ENCODE results near the gene LNX2. TPM values are rescaled to one million over a fixed set of nuclear protein-coding genes. Genes with fewer than 3 reads are reported as not detected.

LNX2 gene
- total and polyA plus RNA-seq, 2 donors (not counting 1 experiment from before 2014, with no cell fraction given): 2.9 to 10.9 TPM

DNA sequence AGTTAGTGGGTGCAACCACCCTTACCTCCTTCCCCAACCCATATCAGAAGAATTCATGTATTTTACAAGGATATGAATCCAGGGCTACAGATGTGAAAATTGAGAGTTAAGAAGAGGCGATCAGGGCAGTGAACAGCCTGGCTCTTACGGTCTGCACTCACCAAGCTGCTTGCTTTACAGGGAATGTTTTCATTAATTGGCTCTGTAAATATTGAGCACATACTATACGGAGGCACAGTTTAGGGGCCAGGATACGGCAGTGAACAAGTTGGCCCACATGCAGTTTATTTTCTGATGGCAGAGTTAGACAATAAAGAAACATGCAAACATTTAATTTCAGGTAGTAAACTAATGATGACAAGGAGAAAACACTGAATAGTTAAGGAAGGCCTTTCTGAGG lies 7.8 kb upstream of the LNX2 start:
- CTCF ChIA-PET: no interaction called here
- Histone ChIP-seq H3K27me3 (replicated peaks in 1 of 4; ENCODE audit: control extremely low read depth in 1 of 4, control insufficient read depth in 3 of 4, insufficient read depth in 4 of 4, low read length in 3 of 4) (no peaks in the 10 kb centered on the region), H3K9me3 (ENCODE audit: control extremely low read depth in 1 of 3, control insufficient read depth in 2 of 3, insufficient read depth in 1 of 3, low read length in 2 of 3) (no peaks in the 10 kb centered on the region), H3K27ac (ENCODE audit: low read length in 2 of 2) (no peak overlapping the region), H3K4me3 (ENCODE audit: control extremely low read depth in 1 of 5, extremely low read depth in 1 of 5, insufficient read depth in 1 of 5, low read depth in 2 of 5, low read length in 4 of 5) (no peak overlapping the region), H3K36me3 (replicated peaks in 1 of 2; ENCODE audit: control extremely low read depth in 1 of 2, control insufficient read depth in 1 of 2, extremely low read depth in 1 of 2, insufficient read depth in 2 of 2, low read length in 1 of 2) (peaks cover 17 to 38% of the 10 kb centered on the region in 2 experiments), H3K79me2 (ENCODE audit: control insufficient read depth, insufficient read depth, low read length) (peaks cover 96% of the 10 kb centered on the region), H3K4me1 (ENCODE audit: control insufficient read depth in 2 of 2, insufficient read depth in 2 of 2, low read length in 2 of 2) (peaks cover 3% of the 10 kb centered on the region in 2 donors), H3K4me2 (replicated peaks; ENCODE audit: low read depth, low read length, poor library complexity, severe bottlenecking) (no peak overlapping the region), H3K9ac (ENCODE audit: low read length) (no peak overlapping the region), H4K20me1 (ENCODE audit: control insufficient read depth, insufficient read depth, low read length, poor library complexity, severe bottlenecking) (peaks cover 76% of the 10 kb centered on the region), H2AFZ (ENCODE audit: insufficient read depth, low read depth, low read length, poor library complexity, severe bottlenecking) (no peak overlapping the region)
- DNase-seq: no peak
- no peaks in the 10 kb centered on the region for H3K9me3 Mint-ChIP-seq (ENCODE audit: insufficient read depth)
- H3K27me3 Mint-ChIP-seq: no peaks in the 10 kb centered on the region
- peaks cover 46% of the 10 kb centered on the region for H3K4me1 Mint-ChIP-seq
- H3K27ac Mint-ChIP-seq: no peak overlapping the region
- intact Hi-C loops (cut with micrococcal nuclease): loop anchor here (10.0 kb wide), 2 partner anchors 93 to 643 kb away; no protein-coding TSS in a partner anchor
- no peak overlapping the region for H3K4me3 Mint-ChIP-seq
- no peak for TF ChIP-seq EZH2 (IDR thresholded peaks at IDR 0.05; ENCODE audit: borderline replicate concordance, insufficient read depth, low read depth, low read length, poor library complexity, severe bottlenecking)
- TF ChIP-seq, protein P1, sequence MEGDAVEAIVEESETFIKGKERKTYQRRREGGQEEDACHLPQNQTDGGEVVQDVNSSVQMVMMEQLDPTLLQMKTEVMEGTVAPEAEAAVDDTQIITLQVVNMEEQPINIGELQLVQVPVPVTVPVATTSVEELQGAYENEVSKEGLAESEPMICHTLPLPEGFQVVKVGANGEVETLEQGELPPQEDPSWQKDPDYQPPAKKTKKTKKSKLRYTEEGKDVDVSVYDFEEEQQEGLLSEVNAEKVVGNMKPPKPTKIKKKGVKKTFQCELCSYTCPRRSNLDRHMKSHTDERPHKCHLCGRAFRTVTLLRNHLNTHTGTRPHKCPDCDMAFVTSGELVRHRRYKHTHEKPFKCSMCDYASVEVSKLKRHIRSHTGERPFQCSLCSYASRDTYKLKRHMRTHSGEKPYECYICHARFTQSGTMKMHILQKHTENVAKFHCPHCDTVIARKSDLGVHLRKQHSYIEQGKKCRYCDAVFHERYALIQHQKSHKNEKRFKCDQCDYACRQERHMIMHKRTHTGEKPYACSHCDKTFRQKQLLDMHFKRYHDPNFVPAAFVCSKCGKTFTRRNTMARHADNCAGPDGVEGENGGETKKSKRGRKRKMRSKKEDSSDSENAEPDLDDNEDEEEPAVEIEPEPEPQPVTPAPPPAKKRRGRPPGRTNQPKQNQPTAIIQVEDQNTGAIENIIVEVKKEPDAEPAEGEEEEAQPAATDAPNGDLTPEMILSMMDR (IDR thresholded peaks at IDR 0.05): no peak
- WGBS (ENCODE audit: insufficient coverage): 100% methylated on average over 2 of the region's 4 CpGs
- POLR2A ChIA-PET: interaction anchor here (0.7 kb wide), 1 partner anchor 383 kb away, joined by 3 read pairs; no protein-coding TSS in a partner anchor
- ATAC-seq (ENCODE audit: low read depth): no peak

DNA sequence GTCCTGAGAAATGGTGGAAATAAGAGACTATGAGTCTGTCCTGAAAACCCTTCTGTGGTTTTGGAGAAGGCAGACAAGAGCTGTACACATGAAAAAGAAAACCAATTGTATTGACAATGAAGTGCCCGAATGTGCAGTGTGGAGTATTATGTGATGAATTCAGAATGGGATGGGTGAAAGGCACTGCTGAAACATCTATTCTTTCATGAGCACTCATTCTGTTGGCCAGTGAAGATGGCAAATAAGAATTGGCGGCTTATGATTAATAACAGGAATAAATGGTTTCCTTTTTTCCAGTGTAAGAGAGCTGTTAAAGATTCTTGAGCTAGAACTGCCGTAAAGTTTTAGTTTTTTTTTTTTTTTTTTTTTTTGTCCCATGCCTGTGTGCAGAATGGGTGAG lies 7.1 kb upstream of the LNX2 start:
- intact Hi-C loops (cut with micrococcal nuclease): loop anchor here (10.0 kb wide), 2 partner anchors 93 to 643 kb away; no protein-coding TSS in a partner anchor
- CTCF ChIA-PET: no interaction called here

More for the DNA sequence above, 7.1 kb upstream of the LNX2 start:
- no peaks in the 10 kb centered on the region for H3K9me3 Mint-ChIP-seq (ENCODE audit: insufficient read depth)
- no peaks in the 10 kb centered on the region for H3K27me3 Mint-ChIP-seq
- Histone ChIP-seq H3K36me3 (replicated peaks in 1 of 2; ENCODE audit: control extremely low read depth in 1 of 2, control insufficient read depth in 1 of 2, extremely low read depth in 1 of 2, insufficient read depth in 2 of 2, low read length in 1 of 2) (peaks cover 17 to 36% of the 10 kb centered on the region in 2 experiments), H3K79me2 (ENCODE audit: control insufficient read depth, insufficient read depth, low read length) (peaks cover 96% of the 10 kb centered on the region), H4K20me1 (ENCODE audit: control insufficient read depth, insufficient read depth, low read length, poor library complexity, severe bottlenecking) (peaks cover 83% of the 10 kb centered on the region), H3K4me3 (ENCODE audit: control extremely low read depth in 1 of 5, extremely low read depth in 1 of 5, insufficient read depth in 1 of 5, low read depth in 2 of 5, low read length in 4 of 5) (no peak overlapping the region), H3K27ac (ENCODE audit: low read length in 2 of 2) (no peak overlapping the region), H3K4me2 (replicated peaks; ENCODE audit: low read depth, low read length, poor library complexity, severe bottlenecking) (no peak overlapping the region), H3K4me1 (ENCODE audit: control insufficient read depth in 2 of 2, insufficient read depth in 2 of 2, low read length in 2 of 2) (peaks cover 10% of the 10 kb centered on the region in 2 donors), H3K9ac (ENCODE audit: low read length) (no peak overlapping the region), H2AFZ (ENCODE audit: insufficient read depth, low read depth, low read length, poor library complexity, severe bottlenecking) (no peak overlapping the region), H3K27me3 (replicated peaks in 1 of 4; ENCODE audit: control extremely low read depth in 1 of 4, control insufficient read depth in 3 of 4, insufficient read depth in 4 of 4, low read length in 3 of 4) (no peaks in the 10 kb centered on the region), H3K9me3 (ENCODE audit: control extremely low read depth in 1 of 3, control insufficient read depth in 2 of 3, insufficient read depth in 1 of 3, low read length in 2 of 3) (no peaks in the 10 kb centered on the region)
- ATAC-seq (ENCODE audit: low read depth): no peak
- H3K4me1 Mint-ChIP-seq: peaks cover 52% of the 10 kb centered on the region
- POLR2A ChIA-PET: no interaction called here
- no peak for DNase-seq
- no CpG with 5 or more reads among the region's 3 CpGs for WGBS (ENCODE audit: insufficient coverage)
- H3K27ac Mint-ChIP-seq: no peak overlapping the region
- H3K4me3 Mint-ChIP-seq: no peak overlapping the region
- no peak for TF ChIP-seq EZH2 (IDR thresholded peaks at IDR 0.05; ENCODE audit: borderline replicate concordance, insufficient read depth, low read depth, low read length, poor library complexity, severe bottlenecking)
- TF ChIP-seq, protein P1 (IDR thresholded peaks at IDR 0.05): no peak
